Measurements from ENCODE around the gene APOA4. TPM values are rescaled to one million over a fixed set of nuclear protein-coding genes. Genes with fewer than 3 reads are reported as not detected.

Gene APOA4
- total and polyA plus RNA-seq, 2 of the 13 experiments (the other 11 are each of a cell fraction or from before 2014, with no cell fraction given), result 3.8 to 7.2 TPM

DNA sequence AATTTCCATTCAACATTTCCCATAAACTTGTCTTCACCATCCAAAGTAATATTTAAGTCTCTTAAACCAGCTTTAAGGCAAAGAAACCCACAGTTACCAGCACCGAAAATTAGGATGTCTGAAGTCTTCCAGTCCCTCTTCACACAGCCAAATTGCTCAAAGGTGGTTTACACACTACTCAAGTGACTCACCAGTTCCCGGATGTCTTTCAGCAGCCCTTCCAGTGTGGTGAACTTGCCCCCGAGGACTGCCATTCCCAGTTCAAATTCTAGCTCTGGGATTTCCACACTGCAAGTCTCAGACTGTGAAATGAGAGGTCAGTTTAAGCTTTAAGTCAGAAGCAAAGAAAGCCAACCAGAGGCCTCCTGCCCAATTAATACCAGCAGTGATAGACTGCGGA is 40.4 kb downstream of the APOA4 start:
- intact Hi-C loops (cut with micrococcal nuclease; ENCODE audit: unreplicated experiment) (no loop called here), in situ Hi-C loops (cut with HindIII; ENCODE audit: extremely low pct_ligation_motif_present, low pct_unique_long_range_greater_than_20kb) (no loop called here)
- Histone ChIP-seq H3K36me3 (replicated peaks in 1 of 2; ENCODE audit: control insufficient read depth in 1 of 2, insufficient read depth in 2 of 2, low read length in 2 of 2) (peaks cover 35 to 84% of the 10 kb centered on the region in 2 experiments), H3K79me2 (ENCODE audit: insufficient read depth, low read length) (peaks cover 17% of the 10 kb centered on the region), H3K9me3 (ENCODE audit: low read length) (no peaks in the 10 kb centered on the region), H3K9ac (ENCODE audit: insufficient read depth, low read depth, low read length) (no peak overlapping the region), H3K4me3 (replicated peaks in 1 of 3; ENCODE audit: insufficient read depth in 1 of 3, low read depth in 2 of 3, low read length in 3 of 3) (no peak overlapping the region), H3K4me2 (ENCODE audit: low read depth, low read length) (no peak overlapping the region), H4K20me1 (ENCODE audit: insufficient read depth, low read length) (no peaks in the 10 kb centered on the region), H3K4me1 (ENCODE audit: insufficient read depth, low read length) (peaks cover 16% of the 10 kb centered on the region), H2AFZ (ENCODE audit: low read length) (no peak overlapping the region), H3K27me3 (ENCODE audit: control insufficient read depth in 1 of 2, insufficient read depth in 2 of 2, low read length in 2 of 2) (no peaks in the 10 kb centered on the region), H3K27ac (ENCODE audit: extremely low read length, insufficient read depth, low read length) (no peak overlapping the region)
- TF ChIP-seq, protein P1, sequence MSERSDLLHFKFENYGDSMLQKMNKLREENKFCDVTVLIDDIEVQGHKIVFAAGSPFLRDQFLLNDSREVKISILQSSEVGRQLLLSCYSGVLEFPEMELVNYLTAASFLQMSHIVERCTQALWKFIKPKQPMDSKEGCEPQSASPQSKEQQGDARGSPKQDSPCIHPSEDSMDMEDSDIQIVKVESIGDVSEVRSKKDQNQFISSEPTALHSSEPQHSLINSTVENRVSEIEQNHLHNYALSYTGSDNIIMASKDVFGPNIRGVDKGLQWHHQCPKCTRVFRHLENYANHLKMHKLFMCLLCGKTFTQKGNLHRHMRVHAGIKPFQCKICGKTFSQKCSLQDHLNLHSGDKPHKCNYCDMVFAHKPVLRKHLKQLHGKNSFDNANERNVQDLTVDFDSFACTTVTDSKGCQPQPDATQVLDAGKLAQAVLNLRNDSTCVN (CRISPR knock-in tag; IDR thresholded peaks at IDR 0.05; ENCODE audit: borderline replicate concordance), result no peak
- TF ChIP-seq SSRP1 (CRISPR knock-in tag; IDR thresholded peaks at IDR 0.05) (no peak), MTF1 (CRISPR knock-in tag; IDR thresholded peaks at IDR 0.05) (no peak), MAFK (conservative IDR thresholded peaks at IDR 0.05 in 1 of 2, IDR thresholded peaks at IDR 0.05 in 1 of 2; ENCODE audit: low read length in 2 of 2) (no peak), GTF3A (CRISPR knock-in tag; conservative IDR thresholded peaks at IDR 0.05) (no peak), PITX1 (CRISPR knock-in tag; IDR thresholded peaks at IDR 0.05) (no peak), NR0B2 (CRISPR knock-in tag; IDR thresholded peaks at IDR 0.05) (no peak), ZNF512B (CRISPR knock-in tag; IDR thresholded peaks at IDR 0.05; ENCODE audit: borderline replicate concordance) (no peak), MATR3 (CRISPR knock-in tag; IDR thresholded peaks at IDR 0.05) (no peak), ZNF180 (CRISPR knock-in tag; IDR thresholded peaks at IDR 0.05; ENCODE audit: borderline replicate concordance, low read depth) (no peak), FOSL1 (CRISPR knock-in tag; IDR thresholded peaks at IDR 0.05; ENCODE audit: borderline replicate concordance) (no peak)
- FAIRE-seq (no peak), DNase-seq (ENCODE audit: low spot score) (no peak), ATAC-seq (no peak)
- BruUV-seq (replicated peaks), result no TSS peak
- 98% methylated on average over 4 of the region's 4 CpGs for WGBS (ENCODE audit: low lambda C conversion rate)
- POLR2A ChIA-PET, result interaction anchor here (0.9 to 1.4 kb wide), 4 partner anchors 9 to 50 kb away, joined by 3 to 4 read pairs (median 4); no protein-coding TSS in a partner anchor
- CTCF ChIA-PET (ENCODE audit: low intra/inter-chr PET ratio, low total read pairs), result no interaction called here

All from HepG2 (cell line).